Jurkat, Clone E6-1 (cell line): ENCODE results near the gene VSTM4.

ENCODE experiments used
- DNase-seq: peaks from one replicate; pipeline ENCODE4 v3.0.0-alpha.2; 2011; ENCODE audit warnings: low read depth, low spot score
- H3K4me3 ChIP-seq: 2 replicates; pipeline ENCODE4 v1.5.1; 2011; ENCODE audit warnings: mild to moderate bottlenecking, low read length, control low read depth, moderate library complexity

Gene VSTM4

DNA sequence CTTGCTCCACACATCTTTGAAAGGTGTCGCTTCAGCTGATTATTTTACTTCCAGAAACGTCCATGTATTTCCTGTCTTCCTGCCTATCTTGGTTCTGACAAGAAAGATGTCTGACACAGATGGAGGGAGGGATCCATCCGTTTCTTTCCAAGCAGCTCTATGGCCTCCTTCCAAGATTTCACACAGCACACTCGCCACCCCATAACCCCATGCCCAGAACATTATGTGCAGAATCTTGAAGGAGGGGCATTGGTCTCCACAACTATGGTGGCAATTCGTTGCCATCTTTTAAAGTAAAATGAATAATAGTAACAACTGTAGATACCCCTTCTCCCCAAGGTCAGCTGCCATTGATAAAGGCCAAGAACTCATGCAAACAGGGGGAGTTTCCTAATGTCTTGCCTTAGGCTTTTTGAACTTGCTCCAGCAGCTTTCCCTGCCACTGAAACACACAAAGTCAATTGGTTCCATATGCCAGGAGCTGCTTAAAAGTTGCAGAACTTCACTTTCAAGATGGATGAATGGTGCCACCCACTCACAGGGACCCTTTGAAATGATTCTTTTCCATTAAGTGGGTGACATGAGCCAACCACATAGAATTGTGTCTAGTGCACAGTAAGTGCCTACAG lies 60.0 kb downstream of the VSTM4 start:
- no peak for DNase-seq
- H3K4me3 ChIP-seq, result no peak overlapping the region

DNA sequence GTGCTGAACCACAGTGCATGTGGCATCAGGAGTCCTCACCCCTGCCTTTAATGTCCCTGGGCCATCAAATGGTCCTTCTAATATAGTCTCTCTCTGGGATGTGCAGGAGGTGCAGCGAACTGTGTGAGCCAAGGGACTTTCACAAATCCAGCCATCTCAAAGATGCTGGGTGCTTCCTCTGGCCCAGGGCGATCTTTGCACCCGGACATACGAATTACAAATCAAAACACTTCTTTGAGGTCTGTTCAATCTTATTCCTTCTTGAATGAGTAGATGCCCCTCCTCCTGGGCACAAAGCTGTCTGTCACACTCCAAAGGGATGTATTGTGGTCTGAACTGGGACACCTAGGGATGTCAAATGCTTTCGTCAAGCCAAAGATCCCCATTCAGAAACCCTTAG lies 60.6 kb downstream of the VSTM4 start:
- no peak overlapping the region for H3K4me3 ChIP-seq
- DNase-seq, result no peak

DNA sequence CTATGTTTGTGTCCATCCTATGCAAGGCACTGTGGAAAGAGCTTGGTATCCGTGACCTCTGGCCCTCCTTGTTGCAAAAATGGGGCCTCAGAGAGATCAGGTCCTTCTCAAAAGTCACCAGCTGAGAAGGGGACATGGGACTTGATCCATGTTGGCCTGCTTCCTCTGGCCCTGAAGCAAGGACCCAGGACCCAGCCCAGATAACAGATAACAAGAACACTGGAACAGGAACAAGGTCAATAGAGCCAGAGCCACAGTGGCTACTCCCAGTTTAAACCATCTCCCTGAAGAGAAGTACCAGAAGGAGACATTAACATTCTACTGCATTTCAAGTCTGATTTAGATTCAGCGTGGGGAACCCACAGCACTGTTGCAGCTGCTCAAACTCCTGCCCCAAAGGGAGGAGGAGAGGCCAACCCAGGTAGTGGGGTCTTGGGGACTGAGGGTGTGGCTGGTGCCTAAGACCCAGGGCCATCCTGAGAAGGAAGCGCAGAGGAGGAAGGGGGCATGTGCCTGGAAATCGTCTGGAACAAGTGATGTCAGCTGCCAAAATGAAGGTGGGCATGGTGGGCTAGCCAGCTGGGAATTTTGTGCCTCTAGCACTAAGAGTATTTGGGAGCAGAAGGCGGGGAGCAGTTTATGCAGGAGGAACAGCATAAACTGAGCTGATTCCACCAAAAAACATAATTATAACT lies 61.2 kb downstream of the VSTM4 start:
- no peak for DNase-seq
- no peak overlapping the region for H3K4me3 ChIP-seq

DNA sequence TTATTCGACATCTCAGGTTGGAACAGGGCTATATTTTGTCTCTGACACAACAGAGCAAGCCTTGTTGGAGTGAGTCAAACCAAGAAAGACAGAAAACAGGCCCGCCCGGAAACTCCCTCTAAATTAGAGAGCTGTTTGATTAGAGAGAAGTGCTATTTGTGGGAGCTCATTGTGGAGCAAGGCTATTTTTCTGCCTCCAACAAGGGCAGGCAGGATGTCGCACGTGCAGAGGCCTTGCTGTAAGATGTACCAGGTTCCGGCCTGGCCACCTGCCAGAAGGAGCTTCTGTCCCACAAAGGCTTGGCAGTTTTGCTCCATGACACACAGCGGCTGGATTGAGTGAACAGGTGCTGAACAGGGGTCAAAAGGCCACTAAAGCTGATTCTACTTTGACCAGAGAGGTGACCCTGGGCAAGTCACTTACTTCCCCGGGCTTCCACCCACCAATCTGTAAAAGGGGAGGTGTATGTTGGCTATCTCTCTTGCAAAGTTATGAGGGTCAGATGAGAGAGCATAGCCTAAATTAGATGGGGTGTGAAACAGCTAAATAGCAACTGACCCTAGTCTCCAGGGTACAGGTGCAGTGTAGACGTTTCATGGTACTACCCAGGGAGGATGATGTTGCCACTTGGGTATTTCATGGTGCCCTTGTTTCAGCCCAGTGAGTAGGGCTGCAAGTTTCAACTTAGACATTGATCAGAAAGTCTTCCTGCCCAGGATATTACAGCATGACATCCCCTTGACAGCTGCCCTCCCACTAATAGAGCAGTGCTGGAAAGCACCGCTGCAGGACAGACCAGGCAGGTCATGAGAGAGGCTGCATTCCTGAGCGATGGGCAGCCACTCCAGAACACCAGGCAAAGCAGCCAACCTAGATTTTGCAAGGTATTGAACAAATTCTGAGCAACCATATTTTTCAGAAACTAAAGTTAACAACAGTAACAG lies 62.0 kb downstream of the VSTM4 start:
- DNase-seq, result peak; percentile 27

DNA sequence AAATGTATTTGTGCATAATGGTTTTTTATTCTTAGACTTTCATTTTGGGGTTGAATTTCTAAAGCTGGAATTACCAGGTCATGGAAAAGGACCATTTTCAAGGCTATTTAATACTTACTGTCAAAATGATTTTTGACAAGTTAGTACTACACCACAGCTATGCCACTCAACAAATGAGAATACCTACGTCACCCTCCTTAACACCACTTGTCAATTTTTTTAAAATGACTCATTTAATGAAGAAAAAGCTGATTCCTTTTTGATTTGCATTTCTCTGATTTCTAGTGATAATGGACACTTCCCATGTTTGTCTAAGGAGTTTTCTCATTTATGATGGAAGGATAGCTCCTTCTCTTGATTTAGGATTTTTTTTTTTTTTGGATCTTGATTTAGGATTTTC lies 63.3 kb downstream of the VSTM4 start:
- H3K4me3 ChIP-seq, result no peak overlapping the region
- DNase-seq, result no peak

More for the DNA sequence above, 62.0 kb downstream of the VSTM4 start:
- H3K4me3 ChIP-seq, result no peak overlapping the region

DNA sequence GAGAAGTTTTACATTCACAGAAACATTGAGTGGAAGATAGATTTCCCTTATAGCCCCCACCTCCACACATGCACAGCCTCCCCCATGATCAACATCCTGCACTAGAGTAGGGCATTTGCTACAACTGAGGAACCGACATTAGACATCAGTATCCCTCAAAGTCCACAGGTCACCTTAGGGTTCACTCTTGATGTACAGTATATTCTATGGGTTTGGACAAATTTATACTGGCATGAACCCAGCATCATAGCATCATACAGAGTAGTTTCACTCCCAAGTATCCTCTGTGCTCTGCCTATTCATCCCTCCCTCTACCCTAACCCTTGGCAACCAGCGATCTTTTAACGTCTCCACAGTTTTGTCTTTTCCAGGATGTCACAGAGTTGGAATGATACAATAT lies 64.4 kb downstream of the VSTM4 start:
- H3K4me3 ChIP-seq, result no peak overlapping the region
- no peak for DNase-seq

DNA sequence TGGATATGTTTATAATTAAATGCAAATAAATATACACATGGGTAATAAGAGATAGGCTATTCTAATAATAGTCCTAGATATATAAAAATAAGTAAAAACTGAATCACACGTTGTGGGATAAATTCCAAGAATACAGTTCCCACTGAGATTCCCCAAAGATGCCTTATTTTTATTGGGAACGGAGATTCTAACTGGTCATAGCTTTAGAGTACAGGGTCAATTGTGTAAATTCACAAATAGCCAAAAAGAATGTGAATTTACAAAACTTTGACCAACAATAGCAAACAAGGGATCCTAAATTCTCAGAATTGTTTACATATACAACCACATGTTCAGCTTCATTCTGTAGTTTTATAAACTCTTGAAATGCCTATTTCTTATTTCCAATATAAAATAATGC lies 65.0 kb downstream of the VSTM4 start:
- no peak for DNase-seq
- H3K4me3 ChIP-seq, result no peak overlapping the region

DNA sequence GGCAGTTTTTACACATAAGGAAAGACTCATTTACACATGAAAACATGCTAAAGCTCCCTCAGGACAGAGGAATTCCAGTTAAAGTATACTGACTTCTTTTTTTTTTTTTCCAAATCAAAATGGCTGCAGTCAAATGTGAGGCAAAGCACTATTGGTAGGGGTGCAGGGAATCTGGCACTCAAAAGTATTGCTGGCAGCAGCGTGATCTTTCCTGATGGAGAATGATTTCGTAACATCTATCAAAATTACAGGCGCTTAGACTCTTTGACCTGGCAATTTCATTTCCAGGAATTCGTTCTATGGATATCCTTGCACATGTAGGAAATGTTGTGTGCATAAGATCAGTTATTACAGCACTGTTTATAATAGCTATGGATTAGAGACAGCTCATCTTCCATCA lies 65.7 kb downstream of the VSTM4 start:
- H3K4me3 ChIP-seq, result no peak overlapping the region
- DNase-seq, result no peak

DNA sequence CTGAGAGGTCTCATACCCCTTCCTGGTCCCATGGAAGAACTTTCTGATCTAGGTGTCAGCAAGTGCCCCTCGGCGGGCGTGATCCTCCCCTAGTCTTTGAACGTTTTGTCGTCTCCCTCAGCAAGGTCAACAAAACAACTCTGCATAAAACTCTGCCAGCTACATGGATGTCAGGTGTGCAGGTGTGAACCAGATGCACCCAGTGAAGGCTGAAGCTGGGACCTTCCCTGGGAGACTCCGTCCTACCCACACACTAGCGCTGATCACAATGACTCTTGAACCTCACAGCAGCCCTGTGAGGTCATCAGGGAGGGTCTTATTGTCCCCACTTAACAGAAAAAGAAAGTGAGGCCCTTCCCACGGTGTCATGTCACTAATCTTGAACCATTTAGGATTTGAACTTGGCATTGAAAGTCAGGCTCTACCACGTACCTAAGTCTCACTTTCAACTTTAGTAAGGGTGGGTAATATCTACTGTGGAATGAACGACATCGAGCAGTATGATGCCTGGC lies 68.1 kb downstream of the VSTM4 start:
- DNase-seq, result no peak
- no peak overlapping the region for H3K4me3 ChIP-seq

DNA sequence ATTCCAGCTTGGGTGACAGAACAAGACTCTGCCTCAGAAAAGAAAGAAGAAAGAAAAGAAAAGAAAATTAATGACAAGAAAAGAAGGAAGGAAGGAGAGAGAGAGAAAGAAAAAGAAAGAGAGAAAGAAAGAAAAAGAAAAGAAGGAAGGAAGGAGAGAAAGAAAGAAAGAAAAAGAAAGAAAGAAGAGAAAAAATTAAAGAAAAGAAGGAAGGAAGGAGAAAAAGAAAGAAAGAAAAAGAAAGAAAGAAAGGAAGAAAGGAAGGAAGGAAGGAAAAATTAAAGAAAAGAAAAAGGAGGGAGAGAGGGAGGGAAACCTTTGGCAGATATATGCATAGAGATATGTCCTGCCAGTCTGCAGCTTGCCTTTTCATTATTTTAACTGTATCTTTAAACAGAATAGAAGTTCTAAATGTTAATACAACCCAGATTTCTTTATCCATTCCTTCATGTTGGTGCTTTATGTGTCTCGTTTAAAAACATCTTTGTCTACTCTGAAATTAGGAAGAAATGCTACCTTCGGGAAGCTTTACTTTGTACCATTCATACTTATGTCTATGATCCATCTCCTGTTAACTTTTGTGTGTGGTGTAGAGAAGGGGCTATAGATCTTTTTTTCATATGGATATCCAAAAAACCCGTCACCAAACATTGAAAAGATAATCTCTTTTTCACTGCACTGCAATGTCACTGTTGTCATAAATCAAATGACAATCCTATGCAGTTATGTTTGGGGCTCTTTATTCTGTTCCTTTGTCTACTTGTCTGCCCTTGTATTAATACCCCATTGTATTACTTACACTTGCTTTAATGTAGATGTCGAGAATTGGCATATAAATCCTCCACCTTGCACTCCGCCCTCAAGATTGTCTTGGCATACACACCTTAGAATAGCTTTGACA lies 70.8 kb downstream of the VSTM4 start:
- no peak for DNase-seq
- no peak overlapping the region for H3K4me3 ChIP-seq

DNA sequence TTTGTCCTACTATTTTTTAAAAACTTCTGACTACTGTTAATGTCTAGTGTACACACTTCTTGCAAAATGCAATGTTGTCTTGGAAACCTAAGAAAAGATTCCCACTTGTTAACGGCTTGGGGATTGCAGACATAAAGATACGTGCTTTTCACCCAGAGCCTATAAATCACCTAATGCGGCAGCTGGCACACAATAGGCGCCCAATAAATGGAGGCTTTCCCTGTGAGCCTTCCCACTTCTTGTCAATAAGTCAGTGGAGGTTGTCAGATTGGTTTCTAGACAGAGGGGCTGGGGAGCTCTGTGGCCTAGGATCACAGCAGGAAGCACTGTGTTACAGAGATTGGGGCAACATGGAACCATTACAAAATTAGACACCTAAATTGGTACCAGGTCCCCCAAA lies 74.7 kb downstream of the VSTM4 start:
- H3K4me3 ChIP-seq, result no peak overlapping the region
- no peak for DNase-seq

DNA sequence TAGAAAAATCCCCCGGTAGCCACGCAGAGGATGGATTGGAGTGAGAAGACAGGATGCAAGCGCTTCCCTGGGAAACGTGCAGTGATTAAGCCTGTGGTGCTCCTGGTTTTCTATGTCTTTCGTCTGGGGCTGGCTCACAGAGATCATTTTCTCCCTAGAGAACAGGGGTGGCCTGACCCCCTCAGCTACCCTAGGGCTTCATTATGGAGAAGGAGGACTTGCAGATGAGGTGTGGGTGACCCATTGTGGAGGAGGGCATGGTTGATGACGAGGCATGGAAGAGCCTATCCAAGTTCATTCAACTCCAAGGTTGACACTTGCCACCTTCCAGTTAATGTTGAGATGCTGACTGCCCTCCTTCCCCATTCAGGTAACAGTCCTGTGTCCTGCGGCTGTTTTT lies 75.9 kb downstream of the VSTM4 start:
- H3K4me3 ChIP-seq, result no peak overlapping the region
- DNase-seq, result no peak

DNA sequence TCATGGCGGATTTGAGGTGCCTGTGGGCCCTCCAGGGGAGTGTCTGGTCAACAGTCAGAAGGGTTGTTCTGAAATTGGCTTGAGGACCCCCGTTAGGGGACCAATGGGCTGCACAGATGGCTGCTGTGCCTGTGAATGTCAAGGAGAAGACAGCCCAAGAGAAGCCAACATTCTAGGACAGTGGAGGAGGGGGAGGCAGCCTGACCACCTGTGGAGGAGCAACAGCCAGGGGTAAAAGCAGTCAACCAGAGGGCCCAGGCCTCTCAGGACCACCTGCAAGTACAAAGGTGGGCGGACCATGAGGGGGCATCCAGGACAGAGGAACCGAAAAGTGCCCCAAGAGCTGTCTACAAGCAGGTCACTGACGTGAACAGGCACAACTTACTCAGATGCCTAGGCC lies 76.6 kb downstream of the VSTM4 start:
- no peak overlapping the region for H3K4me3 ChIP-seq
- DNase-seq, result no peak

DNA sequence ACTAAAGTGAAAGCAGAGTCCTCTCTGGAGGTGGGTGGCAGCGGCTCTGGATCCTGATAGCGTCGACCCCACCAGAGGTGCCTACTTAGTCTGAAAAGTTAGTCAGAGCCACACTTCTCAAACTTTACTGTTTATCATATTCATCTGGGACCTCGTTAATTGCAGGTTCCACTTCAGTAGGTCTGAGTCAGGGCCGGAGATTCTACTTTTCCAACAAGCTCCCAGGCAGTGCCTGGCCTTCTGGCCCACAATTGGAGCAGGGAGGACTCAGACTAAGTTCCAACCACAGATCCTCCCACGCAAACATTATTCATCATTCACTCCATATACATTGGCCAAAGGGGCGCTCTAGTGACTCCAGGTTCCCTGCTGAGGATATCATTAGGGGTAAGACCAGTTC lies 78.1 kb downstream of the VSTM4 start:
- no peak for DNase-seq
- no peak overlapping the region for H3K4me3 ChIP-seq

DNA sequence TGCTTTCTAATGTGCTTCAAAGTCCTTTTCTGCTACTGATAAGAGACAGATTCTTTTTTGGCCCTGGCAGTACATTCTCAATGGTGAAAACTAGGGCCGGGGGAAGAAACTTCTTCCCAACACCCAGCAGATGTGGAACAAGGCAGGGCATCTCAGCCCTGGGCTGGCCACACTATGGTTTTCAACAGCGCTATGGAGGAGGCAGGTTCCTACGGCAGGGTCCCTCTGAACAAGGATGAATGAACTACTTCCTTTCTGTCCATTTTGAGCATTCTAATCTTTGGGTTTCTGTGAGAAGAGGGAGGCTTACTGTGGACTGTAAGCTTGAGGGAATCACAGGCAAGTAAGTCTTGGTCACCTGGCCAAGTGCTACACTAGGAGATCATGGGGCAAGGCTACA lies 78.7 kb downstream of the VSTM4 start:
- DNase-seq, result no peak
- no peak overlapping the region for H3K4me3 ChIP-seq

DNA sequence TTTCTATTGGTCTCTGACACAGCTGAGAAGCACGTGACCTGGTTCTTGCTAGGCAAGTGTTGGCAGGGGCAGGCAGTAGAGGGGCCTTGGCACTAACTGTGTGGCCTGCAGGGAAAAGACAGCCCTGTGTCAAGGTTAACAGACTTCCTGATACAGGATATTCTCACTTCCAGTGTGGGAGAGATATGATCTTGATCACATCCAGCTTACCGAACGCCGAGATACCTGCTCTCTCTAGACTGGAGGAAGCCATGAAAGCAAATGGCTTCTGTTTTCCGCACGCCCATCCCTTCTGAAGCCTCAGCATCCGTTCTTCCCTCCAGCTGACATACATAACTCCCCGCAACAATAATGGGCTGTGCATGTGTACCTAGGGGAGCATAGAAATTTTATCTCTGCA lies 79.4 kb downstream of the VSTM4 start:
- no peak for DNase-seq
- H3K4me3 ChIP-seq, result no peak overlapping the region

DNA sequence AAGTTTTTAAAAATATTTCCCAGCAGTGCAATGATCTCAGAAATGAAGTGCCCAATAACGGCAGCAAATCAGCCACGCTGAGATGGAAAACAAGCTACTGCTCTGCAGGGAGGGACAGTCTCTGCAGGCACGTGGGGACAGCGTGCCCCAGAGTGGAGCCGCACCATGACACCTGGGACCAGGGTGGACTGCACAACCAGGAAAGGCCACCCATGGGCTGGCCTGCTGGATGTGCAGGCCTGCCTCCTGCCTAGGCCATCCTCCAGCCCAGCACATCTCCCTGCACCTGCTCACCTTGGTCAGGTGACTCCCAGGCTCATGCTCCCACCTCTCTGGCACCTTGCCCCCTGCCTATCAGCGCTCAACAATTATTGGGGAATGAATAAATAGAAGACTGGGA lies 80.4 kb downstream of the VSTM4 start:
- no peak for DNase-seq
- H3K4me3 ChIP-seq, result no peak overlapping the region

DNA sequence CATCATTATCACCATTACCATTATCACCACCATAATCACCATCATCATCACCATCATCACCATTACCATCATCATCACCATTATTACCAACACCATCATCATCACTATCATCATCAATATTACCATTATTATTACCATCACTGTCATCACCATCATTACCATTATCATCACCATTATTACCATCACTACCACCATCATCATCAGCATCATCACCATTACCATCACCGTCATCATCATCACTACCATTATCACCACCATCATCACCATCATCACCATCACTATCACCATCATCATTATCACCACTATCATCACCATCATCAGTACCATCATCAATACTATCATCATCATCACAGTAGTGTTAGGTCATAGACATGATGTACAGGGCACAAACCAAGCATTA lies 81.4 kb downstream of the VSTM4 start:
- no peak for DNase-seq
- no peak overlapping the region for H3K4me3 ChIP-seq

DNA sequence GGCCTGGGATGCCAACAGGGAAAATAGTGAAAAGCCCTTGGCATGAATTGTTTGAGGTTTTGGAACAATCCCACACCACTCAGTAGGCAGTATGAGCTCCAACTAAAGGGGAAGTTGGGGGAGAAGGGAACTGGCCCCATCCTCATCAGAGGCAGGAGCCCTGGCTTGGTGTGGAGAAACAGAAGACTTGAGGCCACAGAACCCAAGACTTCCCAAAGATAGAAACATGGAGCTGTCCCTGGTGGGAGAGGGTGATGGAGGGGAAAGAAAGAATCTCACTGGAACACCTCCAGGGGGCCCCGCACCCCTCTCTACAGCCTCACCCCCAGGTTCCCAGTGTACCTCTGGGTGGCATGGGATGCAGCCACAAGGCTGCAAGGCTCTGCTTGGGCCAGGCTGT lies 85.7 kb downstream of the VSTM4 start:
- no peak for DNase-seq
- no peak overlapping the region for H3K4me3 ChIP-seq
